Karpas-422 (cell line): Measurements from ENCODE around the gene KAT6B. TPM values are rescaled to one million over a fixed set of nuclear protein-coding genes. Genes with fewer than 3 reads are reported as not detected.
A peak's percentile ranks its signal among the peaks of the same experiment; 100 is the strongest.

ENCODE experiments used
- DNase-seq: peaks from one replicate; pipeline ENCODE4 v3.0.0-alpha.2; 2015
- H2AFZ ChIP-seq: fragments of 200-600 bp; sonication (generic); 2 replicates; pipeline ENCODE4 v1.6.1; 2014; ENCODE audit warnings: antibody characterized with exemption, low read length, mixed read lengths
- H3K27ac ChIP-seq: fragments of 200-600 bp; sonication (generic); 2 replicates; pipeline ENCODE4 v1.5.1; 2014; ENCODE audit warnings: mild to moderate bottlenecking, low read length, moderate library complexity
- H3K27me3 ChIP-seq: fragments of 200-600 bp; sonication (generic); 2 replicates; pipeline ENCODE4 v1.6.1; 2014; ENCODE audit warnings: low read length, mixed read lengths
- H3K36me3 ChIP-seq: fragments of 200-600 bp; sonication (generic); 2 replicates; pipeline ENCODE4 v1.6.1; 2014; ENCODE audit warnings: low read length, mixed read lengths; ENCODE audit not compliant: insufficient read depth
- H3K4me1 ChIP-seq: fragments of 200-600 bp; sonication (generic); 2 replicates; pipeline ENCODE4 v1.6.1; 2014; ENCODE audit warnings: mild to moderate bottlenecking, low read length, mixed read lengths
- H3K4me2 ChIP-seq: fragments of 200-600 bp; sonication (generic); 2 replicates; pipeline ENCODE4 v1.6.1; 2014; ENCODE audit warnings: low read length, low read depth, mild to moderate bottlenecking; ENCODE audit not compliant: poor library complexity, severe bottlenecking
- H3K4me3 ChIP-seq: fragments of 200-600 bp; sonication (generic); 2 replicates; pipeline ENCODE4 v1.5.1; 2014; ENCODE audit warnings: mild to moderate bottlenecking, antibody characterized with exemption, low read length, mixed read lengths
- H3K79me2 ChIP-seq: fragments of 200-600 bp; sonication (generic); 2 replicates; pipeline ENCODE4 v1.6.1; 2014; ENCODE audit warnings: mild to moderate bottlenecking, low read length, mixed read lengths
- H3K9ac ChIP-seq: fragments of 200-600 bp; sonication (generic); 2 replicates; pipeline ENCODE4 v1.6.0; 2014; ENCODE audit warnings: low read length
- H3K9me2 ChIP-seq: fragments of 200-600 bp; sonication (generic), shearing (Covaris generic); replicated peaks from 2 replicates; pipeline ENCODE4 v1.6.0; 2014; ENCODE audit warnings: mild to moderate bottlenecking, low read length, moderate library complexity; ENCODE audit not compliant: insufficient read depth
- H3K9me3 ChIP-seq: fragments of 300-700, 200-600 bp; sonication (generic); 2 replicates; pipeline ENCODE4 v1.6.1; 2014; ENCODE audit warnings: low read length, mixed read lengths
- H4K20me1 ChIP-seq: fragments of 200-600 bp; sonication (generic); 2 replicates; pipeline ENCODE4 v1.6.1; 2014; ENCODE audit warnings: mild to moderate bottlenecking, antibody characterized with exemption, low read length, low read depth; ENCODE audit not compliant: insufficient read depth
- total RNA-seq: library from RNA; depleted of rRNA; stranded (reverse); fragments of >200 nt; shearing (Covaris generic); gene quantifications from 2 replicates; pipeline ENCODE4 v1.2.3, GENCODE V29; 2014; ENCODE audit warnings: low replicate concordance

Gene KAT6B
- total RNA-seq, 1 experiment from 2014 or later = 73.6 TPM

- Histone ChIP-seq H3K4me2 (no peak overlapping the region), H3K27me3 (no peaks in the 10 kb centered on the region), H3K9me2 (no peaks in the 10 kb centered on the region), H3K4me3 (no peak overlapping the region), H3K4me1 (peaks cover 19% of the 10 kb centered on the region), H2AFZ (no peak overlapping the region), H3K36me3 (no peaks in the 10 kb centered on the region), H4K20me1 (no peaks in the 10 kb centered on the region), H3K27ac (no peak overlapping the region), H3K79me2 (peaks cover 97% of the 10 kb centered on the region), H3K9me3 (no peaks in the 10 kb centered on the region), H3K9ac (no peak overlapping the region)
- DNase-seq = peak; percentile 52
Observed at GRCh38 chr10:74923556-74923955, 97.2 kb downstream of the KAT6B start.

- Histone ChIP-seq H3K4me3 (no peak overlapping the region), H3K27me3 (no peaks in the 10 kb centered on the region), H3K4me1 (peaks cover 19% of the 10 kb centered on the region), H3K79me2 (peaks cover 99% of the 10 kb centered on the region), H2AFZ (no peak overlapping the region), H3K36me3 (no peaks in the 10 kb centered on the region), H3K27ac (no peak overlapping the region), H3K9ac (no peak overlapping the region), H4K20me1 (no peaks in the 10 kb centered on the region), H3K9me3 (no peaks in the 10 kb centered on the region), H3K9me2 (no peaks in the 10 kb centered on the region), H3K4me2 (no peak overlapping the region)
- no peak for DNase-seq
Observed at GRCh38 chr10:74924251-74924963, 98.0 kb downstream of the KAT6B start.

GRCh38 chr10:74925291-74925690 is 98.9 kb downstream of the KAT6B start:
- peaks cover 99% of the 10 kb centered on the region for H3K79me2 ChIP-seq
- DNase-seq = no peak
- H4K20me1 ChIP-seq = no peaks in the 10 kb centered on the region
- H3K27ac ChIP-seq = no peak overlapping the region
- H3K9me3 ChIP-seq = no peaks in the 10 kb centered on the region
- H3K4me3 ChIP-seq = no peak overlapping the region
- no peak overlapping the region for H3K4me2 ChIP-seq
- no peak overlapping the region for H2AFZ ChIP-seq
- no peak overlapping the region for H3K9ac ChIP-seq
- H3K27me3 ChIP-seq = no peaks in the 10 kb centered on the region
- peaks cover 19% of the 10 kb centered on the region for H3K4me1 ChIP-seq
- H3K36me3 ChIP-seq = no peaks in the 10 kb centered on the region
- H3K9me2 ChIP-seq = no peaks in the 10 kb centered on the region

DNA sequence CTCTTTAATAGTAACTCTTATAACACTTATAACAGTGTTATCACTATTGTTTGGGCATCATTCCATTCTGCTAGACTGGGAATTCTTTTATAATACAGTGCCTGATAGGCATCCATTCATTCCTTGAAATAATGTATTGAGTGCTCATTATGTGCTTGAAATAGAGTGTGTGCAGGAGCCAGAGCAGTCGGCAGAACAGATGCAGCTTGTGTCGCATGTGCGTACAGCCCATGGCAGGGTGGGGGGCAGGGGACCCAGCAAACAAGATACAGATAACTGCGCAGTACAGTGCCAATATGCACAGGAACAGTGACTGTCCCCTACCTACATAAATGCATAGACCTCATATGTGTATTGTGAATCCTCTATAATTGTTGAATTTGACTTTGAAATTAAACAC is 99.3 kb downstream of the KAT6B start:
- Histone ChIP-seq H3K4me2 (no peak overlapping the region), H3K79me2 (peaks cover 99% of the 10 kb centered on the region), H3K36me3 (no peaks in the 10 kb centered on the region), H3K27ac (no peak overlapping the region), H3K9ac (no peak overlapping the region), H3K4me3 (no peak overlapping the region), H4K20me1 (no peaks in the 10 kb centered on the region), H3K9me3 (no peaks in the 10 kb centered on the region), H3K27me3 (no peaks in the 10 kb centered on the region), H3K9me2 (no peaks in the 10 kb centered on the region), H3K4me1 (peaks cover 19% of the 10 kb centered on the region), H2AFZ (no peak overlapping the region)
- DNase-seq = no peak

- H4K20me1 ChIP-seq = no peaks in the 10 kb centered on the region
- no peak overlapping the region for H3K4me2 ChIP-seq
- peaks cover 11% of the 10 kb centered on the region for H3K4me1 ChIP-seq
- no peaks in the 10 kb centered on the region for H3K36me3 ChIP-seq
- no peaks in the 10 kb centered on the region for H3K27me3 ChIP-seq
- peaks cover 100% of the 10 kb centered on the region for H3K79me2 ChIP-seq
- no peaks in the 10 kb centered on the region for H3K9me2 ChIP-seq
- H2AFZ ChIP-seq = no peak overlapping the region
- H3K27ac ChIP-seq = 0 out of 2 replicates have a peak overlapping the region, but pooled peaks have one; percentile 13
- no peak overlapping the region for H3K9ac ChIP-seq
- H3K9me3 ChIP-seq = no peaks in the 10 kb centered on the region
- no peak overlapping the region for H3K4me3 ChIP-seq
- no peak for DNase-seq
Observed at GRCh38 chr10:74926791-74927585, 100.6 kb downstream of the KAT6B start.

DNA sequence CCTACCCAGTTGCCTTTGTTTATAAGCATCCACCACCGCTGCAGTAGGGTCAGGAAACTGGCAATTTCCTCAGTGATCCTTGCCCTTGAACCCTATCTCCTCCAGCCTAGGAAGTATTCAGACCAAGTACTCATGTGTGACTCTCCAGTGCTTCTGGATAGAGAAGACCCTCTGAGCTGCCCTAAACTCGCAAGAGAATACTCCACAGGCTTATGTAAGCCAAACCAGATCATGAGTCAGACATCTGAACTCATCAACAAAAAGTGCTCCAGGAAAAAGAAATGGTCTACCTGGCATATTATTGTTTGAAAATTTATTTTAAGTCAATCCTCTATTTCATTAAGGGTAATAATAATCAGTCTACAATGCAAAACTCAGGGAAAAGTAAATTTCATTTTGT is 101.3 kb downstream of the KAT6B start:
- H3K27ac ChIP-seq = no peak overlapping the region
- H3K4me1 ChIP-seq = peaks cover 8% of the 10 kb centered on the region
- no peak overlapping the region for H3K4me2 ChIP-seq
- no peaks in the 10 kb centered on the region for H4K20me1 ChIP-seq
- no peak overlapping the region for H2AFZ ChIP-seq
- H3K27me3 ChIP-seq = no peaks in the 10 kb centered on the region
- H3K9me2 ChIP-seq = no peaks in the 10 kb centered on the region
- H3K36me3 ChIP-seq = no peaks in the 10 kb centered on the region
- no peak for DNase-seq
- no peak overlapping the region for H3K4me3 ChIP-seq
- H3K9me3 ChIP-seq = no peaks in the 10 kb centered on the region
- H3K79me2 ChIP-seq = peaks cover 100% of the 10 kb centered on the region
- H3K9ac ChIP-seq = no peak overlapping the region

GRCh38 chr10:74928742-74929191 is 102.4 kb downstream of the KAT6B start:
- no peak overlapping the region for H2AFZ ChIP-seq
- no peak overlapping the region for H3K4me3 ChIP-seq
- H3K27me3 ChIP-seq = no peaks in the 10 kb centered on the region
- H3K79me2 ChIP-seq = peaks cover 100% of the 10 kb centered on the region
- H3K9me2 ChIP-seq = no peaks in the 10 kb centered on the region
- H3K4me1 ChIP-seq = peaks cover under 1% of the 10 kb centered on the region; the same call in 1 of the 2 replicates
- no peaks in the 10 kb centered on the region for H3K9me3 ChIP-seq
- no peaks in the 10 kb centered on the region for H4K20me1 ChIP-seq
- H3K4me2 ChIP-seq = no peak overlapping the region
- no peak overlapping the region for H3K27ac ChIP-seq
- H3K36me3 ChIP-seq = no peaks in the 10 kb centered on the region
- no peak for DNase-seq
- H3K9ac ChIP-seq = no peak overlapping the region

- H3K9me2 ChIP-seq = no peaks in the 10 kb centered on the region
- H3K4me2 ChIP-seq = no peak overlapping the region
- no peak overlapping the region for H2AFZ ChIP-seq
- no peak overlapping the region for H3K4me3 ChIP-seq
- H3K79me2 ChIP-seq = peaks cover 99% of the 10 kb centered on the region
- H3K9me3 ChIP-seq = no peaks in the 10 kb centered on the region
- no peaks in the 10 kb centered on the region for H3K4me1 ChIP-seq
- DNase-seq = no peak
- no peaks in the 10 kb centered on the region for H4K20me1 ChIP-seq
- no peaks in the 10 kb centered on the region for H3K36me3 ChIP-seq
- no peak overlapping the region for H3K27ac ChIP-seq
- no peaks in the 10 kb centered on the region for H3K27me3 ChIP-seq
- no peak overlapping the region for H3K9ac ChIP-seq
Observed at GRCh38 chr10:74929197-74929596, 102.8 kb downstream of the KAT6B start.
